GM06990 (cell line): ENCODE data around the gene OR2F2.

ENCODE experiments used
- DNase-seq: peaks from one replicate; pipeline ENCODE4 v3.0.0-alpha.2; 2011; ENCODE audit not compliant: insufficient read length; ENCODE audit errors: extremely low read depth
- H3K27me3 ChIP-seq: replicated peaks from 2 replicates; pipeline ENCODE4 v1.6.0; 2011; ENCODE audit warnings: low read length; ENCODE audit not compliant: control insufficient read depth, insufficient read depth
- H3K36me3 ChIP-seq: 2 replicates; pipeline ENCODE4 v1.5.1; 2011; ENCODE audit warnings: low read length; ENCODE audit not compliant: control insufficient read depth, insufficient read depth
- H3K4me3 ChIP-seq: replicated peaks from 2 replicates; pipeline ENCODE4 v1.5.1; 2011; ENCODE audit warnings: low read depth, mild to moderate bottlenecking, control low read depth, low read length
- TF ChIP-seq, protein P1 (sequence below): IDR thresholded peaks from 2 replicates; pipeline ENCODE4 v1.5.1; 2011; ENCODE audit warnings: low read length, control low read depth, mild to moderate bottlenecking, inconsistent platforms; ENCODE audit not compliant: insufficient read depth, poor library complexity, severe bottlenecking

Gene OR2F2

DNA sequence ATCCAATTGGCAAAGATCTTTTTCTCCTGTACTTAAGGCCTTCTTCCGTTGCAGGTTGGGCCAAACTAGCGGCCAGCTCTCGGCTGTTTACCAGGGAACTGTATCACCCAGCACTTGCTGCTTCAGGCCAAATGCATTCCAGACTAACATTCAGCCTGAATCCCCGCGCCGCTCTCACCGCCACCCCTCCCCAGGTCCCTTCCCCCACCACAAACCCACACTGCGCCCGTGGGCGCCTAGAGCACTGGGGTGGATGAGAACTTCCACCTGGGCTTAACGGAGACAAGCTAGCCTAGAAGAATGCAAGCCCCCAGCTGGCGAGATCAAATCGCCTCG, 33.7 kb upstream of the OR2F2 start:
- TF ChIP-seq, protein P1, sequence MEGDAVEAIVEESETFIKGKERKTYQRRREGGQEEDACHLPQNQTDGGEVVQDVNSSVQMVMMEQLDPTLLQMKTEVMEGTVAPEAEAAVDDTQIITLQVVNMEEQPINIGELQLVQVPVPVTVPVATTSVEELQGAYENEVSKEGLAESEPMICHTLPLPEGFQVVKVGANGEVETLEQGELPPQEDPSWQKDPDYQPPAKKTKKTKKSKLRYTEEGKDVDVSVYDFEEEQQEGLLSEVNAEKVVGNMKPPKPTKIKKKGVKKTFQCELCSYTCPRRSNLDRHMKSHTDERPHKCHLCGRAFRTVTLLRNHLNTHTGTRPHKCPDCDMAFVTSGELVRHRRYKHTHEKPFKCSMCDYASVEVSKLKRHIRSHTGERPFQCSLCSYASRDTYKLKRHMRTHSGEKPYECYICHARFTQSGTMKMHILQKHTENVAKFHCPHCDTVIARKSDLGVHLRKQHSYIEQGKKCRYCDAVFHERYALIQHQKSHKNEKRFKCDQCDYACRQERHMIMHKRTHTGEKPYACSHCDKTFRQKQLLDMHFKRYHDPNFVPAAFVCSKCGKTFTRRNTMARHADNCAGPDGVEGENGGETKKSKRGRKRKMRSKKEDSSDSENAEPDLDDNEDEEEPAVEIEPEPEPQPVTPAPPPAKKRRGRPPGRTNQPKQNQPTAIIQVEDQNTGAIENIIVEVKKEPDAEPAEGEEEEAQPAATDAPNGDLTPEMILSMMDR = no peak
- Histone ChIP-seq H3K27me3 (no peaks in the 10 kb centered on the region), H3K36me3 (no peaks in the 10 kb centered on the region), H3K4me3 (peak overlapping the region; percentile 84)
- DNase-seq = no peak

DNA sequence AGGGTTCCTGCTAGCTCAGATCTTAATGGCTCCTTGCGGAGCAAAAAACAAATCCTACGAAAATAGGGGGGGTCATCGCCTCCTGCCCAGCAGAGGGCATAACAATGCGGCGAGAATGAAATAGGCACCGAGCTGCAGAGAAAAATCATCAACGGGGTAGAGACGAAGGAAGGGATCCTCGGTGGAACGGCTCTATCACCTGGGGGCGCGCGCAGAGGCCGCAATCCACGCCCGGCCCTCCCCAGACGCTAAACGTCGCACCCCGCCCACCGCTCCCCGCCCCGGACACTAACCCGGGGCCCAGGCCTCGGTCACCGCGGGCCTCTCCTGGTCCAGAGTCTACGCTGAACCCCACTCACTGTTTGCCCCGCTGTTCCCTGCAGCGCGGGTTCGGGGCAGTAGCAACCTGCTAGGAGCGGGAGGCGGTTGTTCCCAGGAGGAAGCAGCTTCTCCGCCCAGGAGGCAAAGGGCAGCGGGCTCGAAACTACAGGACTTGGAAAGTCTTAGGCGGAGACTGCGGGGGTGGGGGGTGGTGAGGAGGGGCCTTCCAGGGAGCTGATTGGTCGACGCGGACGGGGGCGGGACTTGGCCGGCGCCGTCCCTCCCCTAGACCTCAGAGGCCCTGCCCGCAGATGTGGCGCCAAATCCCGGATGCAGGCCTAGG, 33.2 kb upstream of the OR2F2 start, which contains the start of gene TCAF1:
Gene TCAF1, minus strand, starts transcription at position 509 of the 664 bp plus-strand sequence. CDS start 25,568 bp downstream, outside the sequence.
- no peaks in the 10 kb centered on the region for H3K36me3 ChIP-seq
- H3K27me3 ChIP-seq = no peaks in the 10 kb centered on the region
- peak within 1 kb of the TSS; percentile 84 for H3K4me3 ChIP-seq
- TF ChIP-seq, protein P1 = peak; percentile 52
- peak; percentile 92 for DNase-seq

DNA sequence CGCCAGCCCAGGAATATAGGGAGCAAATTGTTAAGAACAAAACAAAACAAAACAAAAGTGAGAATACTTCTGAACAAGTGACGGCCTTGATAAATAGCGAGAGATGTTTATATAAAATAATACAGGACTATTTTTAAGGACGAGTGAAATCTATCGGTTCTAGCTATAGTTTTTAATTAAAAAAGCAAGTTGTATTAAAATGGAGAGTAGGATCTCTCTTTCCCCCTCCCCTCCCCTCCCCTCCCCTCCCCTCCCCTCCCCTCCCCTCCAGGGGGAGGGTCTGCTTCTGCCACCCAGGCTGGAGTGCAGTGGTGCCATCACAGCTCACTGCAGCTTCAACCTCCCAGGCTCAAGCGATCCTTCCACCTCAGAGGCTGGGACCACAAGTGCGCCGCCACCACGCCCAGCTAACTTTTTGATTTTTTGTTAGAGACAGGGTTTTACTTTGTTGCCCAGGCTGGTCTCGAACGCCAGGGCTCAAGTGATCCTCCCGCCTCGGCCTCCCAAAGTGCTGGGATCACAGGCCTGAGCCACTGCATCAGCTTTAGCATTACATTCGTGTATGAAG, 32.6 kb upstream of the OR2F2 start:
- Histone ChIP-seq H3K4me3 (no peak overlapping the region; the same call in 1 of the 2 replicates), H3K36me3 (no peaks in the 10 kb centered on the region), H3K27me3 (no peaks in the 10 kb centered on the region)
- DNase-seq = no peak
- TF ChIP-seq, protein P1 = no peak

GRCh38 chr7:143905509-143905908, 29.5 kb upstream of the OR2F2 start:
- no peak for DNase-seq
- TF ChIP-seq, protein P1 = no peak
- Histone ChIP-seq H3K36me3 (no peaks in the 10 kb centered on the region), H3K27me3 (peaks cover 2% of the 10 kb centered on the region; the same call in 1 of the 2 replicates), H3K4me3 (no peak overlapping the region)

GRCh38 chr7:143906151-143906550, 28.9 kb upstream of the OR2F2 start:
- no peaks in the 10 kb centered on the region for H3K36me3 ChIP-seq
- H3K4me3 ChIP-seq = no peak overlapping the region
- peaks cover 2% of the 10 kb centered on the region for H3K27me3 ChIP-seq
- TF ChIP-seq, protein P1 = no peak
- DNase-seq = no peak
